ENCODE measurements around the gene TGFB1I1.

Gene TGFB1I1

GRCh38 chr16:31451201-31451600 lies 20.8 kb upstream of the TGFB1I1 start:
- H3K4me3 Mint-ChIP-seq = no peak overlapping the region

GRCh38 chr16:31451681-31452351 lies 20.1 kb upstream of the TGFB1I1 start:
- peak; percentile 65 to 77 (median 71) for TF ChIP-seq CTCF (IDR thresholded peaks at IDR 0.05; ENCODE audit: unreplicated experiment in 3 of 3)
- H3K36me3 Mint-ChIP-seq (ENCODE audit: low read depth) = no peaks in the 10 kb centered on the region
- H3K9me3 Mint-ChIP-seq = no peaks in the 10 kb centered on the region
- H3K27me3 Mint-ChIP-seq (ENCODE audit: low read depth) = no peaks in the 10 kb centered on the region
- peaks cover 32% of the 10 kb centered on the region for H3K4me1 Mint-ChIP-seq
- H3K4me3 Mint-ChIP-seq = peak overlapping the region in 1 of 3 experiments; percentile 11
- peak overlapping the region; percentile 16 to 50 (median 17) for H3K27ac Mint-ChIP-seq

More at GRCh38 chr16:31451201-31451600, 20.8 kb upstream of the TGFB1I1 start:
- H3K36me3 Mint-ChIP-seq (ENCODE audit: low read depth) = no peaks in the 10 kb centered on the region
- no peaks in the 10 kb centered on the region for H3K9me3 Mint-ChIP-seq
- H3K27me3 Mint-ChIP-seq (ENCODE audit: low read depth) = no peaks in the 10 kb centered on the region
- no peak for TF ChIP-seq CTCF (IDR thresholded peaks at IDR 0.05; ENCODE audit: unreplicated experiment in 3 of 3)
- peak overlapping the region in 1 of 3 experiments; percentile 16 for H3K27ac Mint-ChIP-seq
- peaks cover 31% of the 10 kb centered on the region for H3K4me1 Mint-ChIP-seq

DNA sequence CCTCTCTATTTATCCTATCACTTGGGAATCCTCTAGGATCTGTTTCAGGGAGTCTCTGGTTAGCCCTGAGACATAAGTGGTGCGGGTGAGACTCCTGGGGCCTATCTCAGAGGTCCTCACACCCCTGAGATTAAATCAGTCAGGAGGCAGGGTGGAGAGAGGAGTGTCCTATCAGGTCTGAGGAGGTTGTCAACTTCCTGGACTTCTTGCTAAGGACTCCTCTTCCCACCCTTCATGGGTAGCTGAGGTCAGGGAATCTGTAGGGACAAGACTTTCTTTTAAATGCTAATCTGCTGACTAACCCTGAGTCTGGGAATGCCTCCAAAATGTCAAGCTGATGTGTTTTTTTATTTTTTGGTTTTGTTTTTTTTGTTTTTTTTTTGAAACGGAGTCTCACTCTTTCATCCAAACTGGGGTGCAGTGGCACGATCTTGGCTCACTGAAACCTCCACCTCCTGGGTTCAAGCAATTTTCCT lies 19.3 kb upstream of the TGFB1I1 start:
- H3K36me3 Mint-ChIP-seq (ENCODE audit: low read depth) = no peaks in the 10 kb centered on the region
- no peaks in the 10 kb centered on the region for H3K27me3 Mint-ChIP-seq (ENCODE audit: low read depth)
- H3K27ac Mint-ChIP-seq = peak overlapping the region in 2 of 3 experiments; percentile 71 to 80
- no peak for TF ChIP-seq CTCF (IDR thresholded peaks at IDR 0.05; ENCODE audit: unreplicated experiment in 3 of 3)
- H3K4me3 Mint-ChIP-seq = peak overlapping the region in 1 of 3 experiments; percentile 22
- H3K9me3 Mint-ChIP-seq = no peaks in the 10 kb centered on the region
- H3K4me1 Mint-ChIP-seq = peaks cover 36% of the 10 kb centered on the region

DNA sequence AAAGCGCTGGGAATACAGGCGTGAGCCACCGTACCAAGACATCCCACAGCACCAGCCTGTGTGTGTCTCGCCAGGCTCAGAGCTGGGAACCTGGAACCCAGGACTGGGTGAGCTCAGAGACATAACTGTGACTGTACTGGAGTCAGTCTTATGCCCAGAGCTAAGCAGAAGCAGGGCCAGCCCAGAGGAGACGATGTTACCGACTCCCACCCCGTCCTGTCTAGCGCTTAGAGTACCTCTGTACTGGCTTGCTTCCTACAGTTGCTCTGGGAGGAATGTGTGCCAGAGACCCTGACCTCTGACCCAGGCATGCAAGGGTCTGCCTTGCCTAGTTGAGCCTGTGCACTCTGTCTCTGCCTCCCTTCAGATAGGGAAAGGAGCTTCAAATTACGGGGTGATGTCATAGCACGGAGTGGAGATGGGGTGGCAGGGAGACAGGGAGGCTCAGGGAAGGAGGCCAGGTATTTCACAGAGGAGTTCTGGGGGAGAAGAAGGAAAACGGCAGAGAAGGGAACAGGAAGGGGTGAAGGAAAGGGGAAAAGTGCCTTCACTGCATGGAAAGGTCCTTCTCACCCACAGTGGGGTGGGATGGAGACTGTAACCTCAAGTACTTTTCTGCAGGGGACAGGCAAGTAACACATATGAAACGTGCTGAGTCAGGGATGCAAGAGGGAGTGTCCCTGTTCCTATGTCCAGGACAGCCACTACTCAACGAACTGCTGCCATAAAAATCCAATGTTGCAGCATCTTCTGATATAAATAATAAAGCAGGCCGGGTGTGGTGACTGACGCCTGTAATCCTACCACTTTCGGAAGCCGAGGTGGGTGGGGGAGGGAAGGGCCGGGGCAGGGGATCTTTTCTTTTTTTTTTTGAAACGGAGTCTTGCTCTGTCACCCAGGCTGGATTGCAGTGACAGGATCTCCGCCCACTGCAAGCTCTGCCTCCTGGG lies 18.4 kb upstream of the TGFB1I1 start:
- H3K4me3 Mint-ChIP-seq = peak overlapping the region in 2 of 3 experiments; percentile 37 to 50
- no peaks in the 10 kb centered on the region for H3K9me3 Mint-ChIP-seq
- H3K27ac Mint-ChIP-seq = peak overlapping the region; percentile 23 to 59 (median 27)
- no peak for TF ChIP-seq CTCF (IDR thresholded peaks at IDR 0.05; ENCODE audit: unreplicated experiment in 3 of 3)
- peaks cover 41% of the 10 kb centered on the region for H3K4me1 Mint-ChIP-seq
- H3K36me3 Mint-ChIP-seq (ENCODE audit: low read depth) = no peaks in the 10 kb centered on the region
- H3K27me3 Mint-ChIP-seq (ENCODE audit: low read depth) = no peaks in the 10 kb centered on the region

GRCh38 chr16:31455601-31456314 lies 16.2 kb upstream of the TGFB1I1 start:
- Mint-ChIP-seq H3K27ac (peak overlapping the region; percentile 28 to 71 (median 33)), H3K4me3 (peak overlapping the region; percentile 46 to 74 (median 72)), H3K9me3 (no peaks in the 10 kb centered on the region), H3K4me1 (peaks cover 48% of the 10 kb centered on the region), H3K27me3 (ENCODE audit: low read depth) (no peaks in the 10 kb centered on the region), H3K36me3 (ENCODE audit: low read depth) (no peaks in the 10 kb centered on the region)
- TF ChIP-seq CTCF (IDR thresholded peaks at IDR 0.05; ENCODE audit: unreplicated experiment in 3 of 3) = peak in 1 of 3 experiments; percentile 22

Measured in nephron (organoid).